PC-9 (cell line): ENCODE data around the gene EYS. TPM values are rescaled to one million over a fixed set of nuclear protein-coding genes. Genes with fewer than 3 reads are reported as not detected.
"Not testable (repeated sequence)": the region's sequence is repeated elsewhere in the genome, so short reads cannot be mapped to it uniquely, and the experiment has no call there.

Source experiments
- BruUV-seq: library from RNA; stranded (reverse); fragments of 400-500 nt; replicated peaks from 2 replicates; lab custom pipeline; 2021; lab: Mats Ljungman, UMichigan
- CTCF ChIA-PET: fragments of 300-600 bp; sonication (Branson Sonifier 250); formaldehyde crosslinking; loops from one replicate; lab custom pipeline; 2022; ENCODE audit warnings: antibody characterized with exemption; lab: Charles Lee
- POLR2A ChIA-PET: fragments of 300-600 bp; sonication (Branson Sonifier 250); formaldehyde crosslinking; loops from one replicate; lab custom pipeline; 2022; ENCODE audit warnings: antibody characterized with exemption; ENCODE audit not compliant: unreplicated experiment; lab: Charles Lee
- DNase-seq, 2 experiments: peaks; one replicate each; pipeline versions ENCODE4 v3.0.0 to v3.0.0-alpha.2; 2015 to 2022; ENCODE audit warnings: mixed read lengths in 1 of 2
- H2AFZ ChIP-seq: fragments of 200-600 bp; sonication (generic); 2 replicates; pipeline ENCODE4 v1.8.1; 2017; ENCODE audit warnings: antibody characterized with exemption
- H3F3A ChIP-seq: fragments of 200-600 bp; sonication (generic); 2 replicates; pipeline ENCODE4 v1.8.1; 2017; ENCODE audit warnings: antibody characterized with exemption, mild to moderate bottlenecking, low read depth; ENCODE audit not compliant: insufficient read depth
- H3K27ac ChIP-seq: fragments of 200-600 bp; sonication (generic); 2 replicates; pipeline ENCODE4 v1.6.1; 2016; ENCODE audit warnings: mixed run types
- H3K27me3 ChIP-seq: fragments of 200-600 bp; sonication (generic); 2 replicates; pipeline ENCODE4 v1.6.1; 2016; ENCODE audit warnings: low read depth, mixed run types; ENCODE audit not compliant: insufficient read depth
- H3K36me3 ChIP-seq: fragments of 200-600 bp; sonication (generic); 2 replicates; pipeline ENCODE4 v1.6.1; 2016; ENCODE audit warnings: low read depth, mixed run types
- H3K4me1 ChIP-seq: fragments of 200-600 bp; sonication (generic); replicated peaks from 2 replicates; pipeline ENCODE4 v1.6.1; 2016; ENCODE audit warnings: mixed run types; ENCODE audit not compliant: insufficient read depth
- H3K4me2 ChIP-seq: fragments of 200-600 bp; sonication (generic); 2 replicates; pipeline ENCODE4 v1.6.1; 2017; ENCODE audit warnings: mixed run types
- H3K4me3 ChIP-seq: fragments of 200-600 bp; sonication (generic); 2 replicates; pipeline ENCODE4 v1.6.1; 2016; ENCODE audit warnings: mixed run types
- H3K79me2 ChIP-seq: fragments of 200-600 bp; sonication (generic); 2 replicates; pipeline ENCODE4 v1.6.1; 2017; ENCODE audit warnings: low read depth, mixed run types
- H3K9me2 ChIP-seq: fragments of 200-600 bp; sonication (generic); 2 replicates; pipeline ENCODE4 v1.8.1; 2017; ENCODE audit warnings: mild to moderate bottlenecking; ENCODE audit not compliant: insufficient read depth
- H3K9me3 ChIP-seq: fragments of 200-600 bp; sonication (generic); 2 replicates; pipeline ENCODE4 v1.8.1; 2016; ENCODE audit warnings: low read depth; ENCODE audit not compliant: insufficient read depth
- H4K20me1 ChIP-seq: fragments of 200-600 bp; sonication (generic); 2 replicates; pipeline ENCODE4 v1.8.1; 2017; ENCODE audit not compliant: insufficient read depth
- EZH2 ChIP-seq: fragments of 200-600 bp; sonication (generic); IDR thresholded peaks from 2 replicates; pipeline ENCODE4 v1.8.0; 2017; ENCODE audit warnings: antibody characterized with exemption, low read depth
- intact Hi-C: fragments of 100-400 bp; cut with micrococcal nuclease; formaldehyde crosslinking; loops from one replicate; pipeline ENCODE4 v1.10.0; 2022; ENCODE audit not compliant: unreplicated experiment
- total RNA-seq: library from RNA; stranded (reverse); gene quantifications from 2 replicates; pipeline ENCODE4 v1.2.3, GENCODE V29; 2021
- TF ChIP-seq, protein P1 (sequence below): fragments of 200-600 bp; sonication (generic); conservative IDR thresholded peaks from 2 replicates; pipeline ENCODE4 v1.6.1; 2017; ENCODE audit warnings: mixed run types, antibody characterized with exemption, mild to moderate bottlenecking, moderate library complexity

The EYS gene
- total RNA-seq, 1 experiment from 2014 or later = not detected

DNA sequence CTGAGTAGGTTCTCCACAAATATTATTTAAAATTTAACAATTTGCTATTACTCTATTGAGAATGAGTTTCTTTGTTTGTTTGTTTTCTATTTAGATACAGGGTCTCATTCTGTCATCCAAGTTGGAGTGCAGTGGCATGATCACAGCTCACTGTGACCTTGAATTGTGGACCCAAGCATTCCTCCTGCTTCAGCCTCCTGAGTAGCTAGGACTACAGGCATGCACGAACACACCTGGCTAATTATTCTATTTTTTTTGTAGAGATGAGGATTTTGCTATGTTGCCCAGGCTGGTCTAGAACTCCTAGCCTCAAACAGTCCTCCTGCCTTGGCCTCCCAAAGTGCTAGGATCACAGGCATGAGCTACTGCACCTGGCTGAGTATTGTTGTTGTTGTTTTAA is 1949.2 kb downstream of the EYS start:
- H3K4me3 ChIP-seq = no peak overlapping the region
- no peaks in the 10 kb centered on the region for H3K36me3 ChIP-seq
- no peaks in the 10 kb centered on the region for H4K20me1 ChIP-seq
- no peak overlapping the region for H3K27ac ChIP-seq
- ChIA-PET CTCF (no interaction called here), POLR2A (no interaction called here)
- TF ChIP-seq, protein P1, sequence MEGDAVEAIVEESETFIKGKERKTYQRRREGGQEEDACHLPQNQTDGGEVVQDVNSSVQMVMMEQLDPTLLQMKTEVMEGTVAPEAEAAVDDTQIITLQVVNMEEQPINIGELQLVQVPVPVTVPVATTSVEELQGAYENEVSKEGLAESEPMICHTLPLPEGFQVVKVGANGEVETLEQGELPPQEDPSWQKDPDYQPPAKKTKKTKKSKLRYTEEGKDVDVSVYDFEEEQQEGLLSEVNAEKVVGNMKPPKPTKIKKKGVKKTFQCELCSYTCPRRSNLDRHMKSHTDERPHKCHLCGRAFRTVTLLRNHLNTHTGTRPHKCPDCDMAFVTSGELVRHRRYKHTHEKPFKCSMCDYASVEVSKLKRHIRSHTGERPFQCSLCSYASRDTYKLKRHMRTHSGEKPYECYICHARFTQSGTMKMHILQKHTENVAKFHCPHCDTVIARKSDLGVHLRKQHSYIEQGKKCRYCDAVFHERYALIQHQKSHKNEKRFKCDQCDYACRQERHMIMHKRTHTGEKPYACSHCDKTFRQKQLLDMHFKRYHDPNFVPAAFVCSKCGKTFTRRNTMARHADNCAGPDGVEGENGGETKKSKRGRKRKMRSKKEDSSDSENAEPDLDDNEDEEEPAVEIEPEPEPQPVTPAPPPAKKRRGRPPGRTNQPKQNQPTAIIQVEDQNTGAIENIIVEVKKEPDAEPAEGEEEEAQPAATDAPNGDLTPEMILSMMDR = no peak
- no peak for TF ChIP-seq EZH2
- H3K79me2 ChIP-seq = no peaks in the 10 kb centered on the region
- H3K4me2 ChIP-seq = no peak overlapping the region
- no peaks in the 10 kb centered on the region for H3K4me1 ChIP-seq
- H2AFZ ChIP-seq = no peak overlapping the region
- no TSS peak for BruUV-seq
- no peaks in the 10 kb centered on the region for H3K9me2 ChIP-seq
- intact Hi-C loops = no loop called here
- DNase-seq = no peak
- no peaks in the 10 kb centered on the region for H3F3A ChIP-seq
- no peaks in the 10 kb centered on the region; the same call in 1 of the 2 replicates for H3K9me3 ChIP-seq
- H3K27me3 ChIP-seq = no peaks in the 10 kb centered on the region

DNA sequence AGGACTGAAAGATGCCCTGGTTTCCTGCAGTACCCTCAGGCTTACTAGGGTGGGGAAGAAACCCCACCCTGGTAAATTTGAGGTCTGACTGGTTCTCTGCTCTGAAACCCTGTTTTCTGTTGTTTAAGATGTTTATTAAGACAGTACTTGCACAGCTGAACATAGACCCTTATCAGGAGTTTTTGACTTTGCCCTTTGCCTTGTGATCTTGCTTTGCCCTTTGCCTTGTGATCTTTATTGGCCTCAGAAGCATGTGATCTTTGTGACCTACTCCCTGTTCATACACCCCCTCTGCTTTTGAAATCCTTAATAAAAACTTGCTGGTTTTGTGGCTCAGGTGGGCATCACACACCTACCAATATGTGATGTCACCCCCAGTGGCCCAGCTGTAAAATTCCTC is 1949.8 kb downstream of the EYS start:
- H3K79me2 ChIP-seq, H3F3A ChIP-seq, H3K36me3 ChIP-seq, BruUV-seq, H3K4me2 ChIP-seq, H3K27me3 ChIP-seq, H3K9me3 ChIP-seq, H3K4me3 ChIP-seq, H4K20me1 ChIP-seq, H3K27ac ChIP-seq, H3K9me2 ChIP-seq, intact Hi-C loops, H3K4me1 ChIP-seq, DNase-seq, POLR2A ChIA-PET, CTCF ChIA-PET, H2AFZ ChIP-seq: not testable (repeated sequence)

DNA sequence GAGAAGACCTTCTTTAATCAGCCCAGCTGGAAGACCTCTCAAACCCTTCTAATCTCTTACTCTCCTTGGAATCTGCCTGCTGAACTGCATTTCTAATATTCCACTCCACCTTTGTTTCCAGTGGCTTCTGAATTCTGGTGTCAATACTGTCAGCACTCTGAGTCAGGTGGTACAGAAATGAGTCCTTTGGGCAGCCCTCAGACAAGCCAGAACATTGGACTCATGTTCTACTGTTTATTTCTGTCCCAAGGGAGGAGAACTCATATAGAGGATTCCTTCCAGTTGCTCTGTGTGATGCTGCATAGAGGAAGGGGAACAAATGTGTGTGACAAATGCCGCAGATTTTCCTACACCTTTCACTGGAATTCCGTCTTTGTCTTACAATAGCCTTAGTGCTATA is 1956.6 kb downstream of the EYS start:
- no peaks in the 10 kb centered on the region for H4K20me1 ChIP-seq
- no peaks in the 10 kb centered on the region for H3F3A ChIP-seq
- H3K36me3 ChIP-seq = no peaks in the 10 kb centered on the region
- no peak overlapping the region for H3K27ac ChIP-seq
- H3K79me2 ChIP-seq = no peaks in the 10 kb centered on the region
- no peaks in the 10 kb centered on the region for H3K4me1 ChIP-seq
- H2AFZ ChIP-seq = no peak overlapping the region
- no peaks in the 10 kb centered on the region for H3K27me3 ChIP-seq
- no TSS peak for BruUV-seq
- no peaks in the 10 kb centered on the region for H3K9me2 ChIP-seq
- intact Hi-C loops = no loop called here
- DNase-seq = no peak
- no peak overlapping the region for H3K4me3 ChIP-seq
- ChIA-PET CTCF (no interaction called here), POLR2A (no interaction called here)
- TF ChIP-seq EZH2 = no peak
- TF ChIP-seq, protein P1 = no peak
- no peak overlapping the region for H3K4me2 ChIP-seq
- no peaks in the 10 kb centered on the region; the same call in 1 of the 2 replicates for H3K9me3 ChIP-seq

DNA sequence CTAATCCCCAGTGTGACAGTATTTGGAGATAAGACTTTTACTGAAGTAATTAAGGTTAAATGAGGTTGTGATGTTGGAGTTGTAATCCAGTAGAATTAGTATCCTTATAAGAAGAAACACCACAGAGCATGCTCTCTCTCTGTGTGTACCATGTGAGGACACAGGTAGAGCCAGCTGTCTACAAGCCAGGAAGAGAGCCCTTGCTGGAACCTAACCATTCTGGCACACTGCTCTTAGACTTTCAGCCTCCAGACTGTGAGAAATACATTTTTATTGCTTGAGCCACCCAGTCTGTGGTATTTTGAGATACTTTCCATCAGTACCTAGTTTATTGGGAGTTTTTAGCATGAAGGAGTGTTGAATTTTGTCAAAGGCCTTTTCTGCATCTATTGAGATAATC is 1961.2 kb downstream of the EYS start:
- Histone ChIP-seq H3K36me3 (no peaks in the 10 kb centered on the region), H3K27me3 (no peaks in the 10 kb centered on the region), H3K9me3 (no peaks in the 10 kb centered on the region), H3K79me2 (no peaks in the 10 kb centered on the region), H3K27ac (no peak overlapping the region), H3K4me3 (no peak overlapping the region), H2AFZ (no peak overlapping the region), H3K4me2 (no peak overlapping the region), H3F3A (peaks cover 5% of the 10 kb centered on the region; the same call in 1 of the 2 replicates), H3K4me1 (peaks cover 18% of the 10 kb centered on the region), H3K9me2 (no peaks in the 10 kb centered on the region), H4K20me1 (no peaks in the 10 kb centered on the region)
- BruUV-seq = no TSS peak
- POLR2A ChIA-PET = no interaction called here
- intact Hi-C loops = no loop called here
- CTCF ChIA-PET = no interaction called here
- TF ChIP-seq, protein P1 = no peak
- no peak for TF ChIP-seq EZH2
- no peak for DNase-seq
